ENCODE results near the gene JAKMIP2. TPM values are rescaled to one million over a fixed set of nuclear protein-coding genes. Genes with fewer than 3 reads are reported as not detected.

Gene JAKMIP2
- total and polyA plus RNA-seq, 2 donors (not counting 3 experiments of a cell fraction or from before 2014, with no cell fraction given): not detected

- H3K27ac ChIP-seq (ENCODE audit: insufficient read depth, low read depth, low read length): no peak overlapping the region
- no peaks in the 10 kb centered on the region for H3K36me3 ChIP-seq (ENCODE audit: control insufficient read depth in 2 of 2, extremely low read depth in 1 of 2, insufficient read depth in 2 of 2, low read length in 2 of 2)
- TF ChIP-seq CTCF (IDR thresholded peaks at IDR 0.05; ENCODE audit: extremely low read depth in 1 of 2, insufficient read depth in 1 of 2, low read depth in 1 of 2, low read length in 2 of 2): no peak
- no peak for TF ChIP-seq POLR2A (IDR thresholded peaks at IDR 0.05; ENCODE audit: low read depth, low read length)
- TF ChIP-seq MAX (IDR thresholded peaks at IDR 0.05; ENCODE audit: insufficient read depth, insufficient read length): no peak
- TF ChIP-seq EZH2 (IDR thresholded peaks at IDR 0.05; ENCODE audit: borderline replicate concordance, low read depth, low read length, severe bottlenecking): no peak
- no peak for TF ChIP-seq MYC (IDR thresholded peaks at IDR 0.05; ENCODE audit: low read depth, low read length)
- TF ChIP-seq POLR2AphosphoS5 (IDR thresholded peaks at IDR 0.05; ENCODE audit: insufficient read depth, low read depth, low read length): no peak
- no peak for TF ChIP-seq GATA2 (IDR thresholded peaks at IDR 0.05; ENCODE audit: insufficient read depth, insufficient read length, low read depth, low read length)
- no peak for TF ChIP-seq FOS (IDR thresholded peaks at IDR 0.05; ENCODE audit: borderline replicate concordance, insufficient read depth, low read length)
- no peak for TF ChIP-seq JUN (IDR thresholded peaks at IDR 0.05; ENCODE audit: borderline replicate concordance, insufficient read depth, insufficient read length, low read depth)
- DNase-seq (ENCODE audit: low read depth, low spot score): no peak
- CTCF ChIA-PET: no interaction called here
- H4K20me1 ChIP-seq (replicated peaks; ENCODE audit: control insufficient read depth, extremely low read depth, insufficient read depth, low read length): no peaks in the 10 kb centered on the region
- no peaks in the 10 kb centered on the region for H3K4me1 ChIP-seq (ENCODE audit: control insufficient read depth, extremely low read depth, insufficient read depth, low read length)
- no peaks in the 10 kb centered on the region for H3K9me1 ChIP-seq (replicated peaks; ENCODE audit: control insufficient read depth, extremely low read depth, insufficient read depth, low read length)
- no peak overlapping the region for H3K4me3 ChIP-seq (replicated peaks in 1 of 3; ENCODE audit: insufficient read depth in 1 of 3, low read depth in 1 of 3, low read length in 3 of 3)
- H2AFZ ChIP-seq (ENCODE audit: low read depth, low read length): no peak overlapping the region
- no peak overlapping the region for H3K9ac ChIP-seq (replicated peaks; ENCODE audit: extremely low read depth, insufficient read depth, low read length)
- no peaks in the 10 kb centered on the region for H3K9me3 ChIP-seq (replicated peaks; ENCODE audit: control insufficient read depth, insufficient read depth, low read length)
- BruUV-seq (replicated peaks): no TSS peak
- POLR2A ChIA-PET: no interaction called here
- dilution Hi-C loops (cut with MboI; ENCODE audit: extremely low pct_ligation_motif_present, low sequenced_read_pairs) (no loop called here), intact Hi-C loops (cut with micrococcal nuclease) (no loop called here)
- peaks cover 0 to 4% of the 10 kb centered on the region in 2 experiments for H3K27me3 ChIP-seq (ENCODE audit: control insufficient read depth in 2 of 2, insufficient read depth in 2 of 2, low read length in 2 of 2)
- no peak overlapping the region for H3K4me2 ChIP-seq (ENCODE audit: insufficient read depth, low read length)
- no peaks in the 10 kb centered on the region for H3K79me2 ChIP-seq (ENCODE audit: control insufficient read depth, insufficient read depth, low read length)
- no peak for FAIRE-seq
Measured at GRCh38 chr5:147645197-147645596, 137.3 kb downstream of the JAKMIP2 start.
